K562 (cell line): ENCODE results near the gene UBAC2. TPM values are rescaled to one million over a fixed set of nuclear protein-coding genes. Genes with fewer than 3 reads are reported as not detected.
A peak's percentile ranks its signal among the peaks of the same experiment; 100 is the strongest.

Experiments used
- ATAC-seq: fragments of 200-7000 bp; cut with Tn5 transposase; 3 replicates; pipeline ENCODE4 v1.9.1; 2020; ENCODE audit warnings: moderate library complexity
- BruUV-seq: library from RNA; stranded (reverse); fragments of 400-500 nt; replicated peaks from 2 replicates; lab custom pipeline; 2021; lab: Mats Ljungman, UMichigan
- CTCF ChIA-PET: fragments of 300-600 bp; formaldehyde crosslinking; extraction: SDS; loops from one replicate; lab custom pipeline; 2021; ENCODE audit warnings: low intra/inter-chr PET ratio; lab: Yijun Ruan, JAX
- POLR2A ChIA-PET: fragments of 300-600, 350-650 bp; sonication (Branson Sonifier 250); formaldehyde crosslinking; extraction: SDS; loops from one replicate; lab custom pipeline; 2021; ENCODE audit warnings: antibody characterized with exemption, inconsistent platforms; lab: Yijun Ruan, JAX
- DNase-seq, 4 experiments: peaks; one replicate each; pipeline versions ENCODE4 v3.0.0 to v3.0.0-alpha.2; 2011 to 2018; ENCODE audit warnings: low spot score in 3 of 4, mixed read lengths in 3 of 4; ENCODE audit errors: extremely low read depth in 1 of 4
- FAIRE-seq: peaks from 2 replicates; lab custom pipeline; 2011; peaks lifted over from hg19 to GRCh38; lab: Jason Lieb, UNC
- H2AFZ ChIP-seq: 2 replicates; pipeline ENCODE4 v1.6.0; 2011; ENCODE audit warnings: low read depth, low read length, control low read depth, inconsistent platforms
- H3K27ac ChIP-seq: fragments of 200-600 bp; 3 replicates; pipeline ENCODE4 v1.8.0; 2011; ENCODE audit warnings: low read depth, mild to moderate bottlenecking, control low read depth, inconsistent platforms, low read length, moderate library complexity, mixed read lengths; ENCODE audit errors: extremely low read depth
- H3K27me3 ChIP-seq, 2 experiments: fragments of 300-600 bp in 1 of 2; 2 replicates in 1 of 2; 3 replicates in 1 of 2; pipeline versions ENCODE4 v1.6.0 to v1.8.0; 2011; ENCODE audit warnings: inconsistent platforms in 2 of 2, low read length in 2 of 2, mild to moderate bottlenecking in 1 of 2, mixed read lengths in 1 of 2, moderate library complexity in 1 of 2; ENCODE audit not compliant: control insufficient read depth in 2 of 2, insufficient read depth in 2 of 2
- H3K36me3 ChIP-seq: fragments of 300-600 bp; 3 replicates; pipeline ENCODE4 v1.8.0; 2011; ENCODE audit warnings: mild to moderate bottlenecking, low read length, inconsistent platforms; ENCODE audit not compliant: control insufficient read depth, insufficient read depth
- H3K4me1 ChIP-seq, 2 experiments: fragments of 200-600 bp in 1 of 2; replicated peaks in 1 of 2; 2 replicates in 1 of 2; 3 replicates in 1 of 2; pipeline versions ENCODE4 v1.5.1 to v1.8.0; 2011; ENCODE audit warnings: inconsistent platforms in 2 of 2, low read length in 2 of 2, mild to moderate bottlenecking in 1 of 2, mixed read lengths in 1 of 2, moderate library complexity in 1 of 2; ENCODE audit not compliant: control insufficient read depth in 2 of 2, insufficient read depth in 2 of 2
- H3K4me2 ChIP-seq: 2 replicates; pipeline ENCODE4 v1.6.1; 2011; ENCODE audit warnings: low read length, control low read depth, inconsistent platforms, mixed read lengths; ENCODE audit not compliant: insufficient read depth
- H3K4me3 ChIP-seq: fragments of 200-600 bp; sonication (generic), shearing (Covaris generic); 2 replicates; pipeline ENCODE4 v1.5.1; 2016; ENCODE audit warnings: control low read depth, inconsistent platforms
- H3K79me2 ChIP-seq: fragments of 200-600 bp; 3 replicates; pipeline ENCODE4 v1.8.0; 2011; ENCODE audit warnings: low read length, inconsistent platforms; ENCODE audit not compliant: control insufficient read depth, insufficient read depth
- H3K9ac ChIP-seq, 2 experiments: 2 replicates each; pipeline versions ENCODE4 v1.6.0 to v1.6.1; 2011; ENCODE audit warnings: low read depth in 2 of 2, low read length in 2 of 2, control low read depth in 1 of 2, inconsistent platforms in 1 of 2, mild to moderate bottlenecking in 1 of 2, mixed read lengths in 1 of 2; ENCODE audit not compliant: insufficient read depth in 1 of 2
- H3K9me1 ChIP-seq: one replicate; pipeline ENCODE4 v1.6.0; 2011; ENCODE audit warnings: inconsistent platforms, mild to moderate bottlenecking, low read length, moderate library complexity; ENCODE audit not compliant: control insufficient read depth, insufficient read depth
- H3K9me3 ChIP-seq: replicated peaks from 2 replicates; pipeline ENCODE4 v1.5.1; 2011; ENCODE audit warnings: low read depth, low read length, inconsistent platforms; ENCODE audit not compliant: control insufficient read depth, insufficient read depth
- H4K20me1 ChIP-seq: replicated peaks from 2 replicates; pipeline ENCODE4 v1.6.1; 2011; ENCODE audit warnings: low read length, inconsistent platforms, mixed read lengths; ENCODE audit not compliant: control insufficient read depth, insufficient read depth
- MTA3 ChIP-seq: fragments of 450-650 bp; formaldehyde crosslinking; IDR thresholded peaks from 2 replicates; pipeline ENCODE4 v1.6.1; 2017; ENCODE audit warnings: mild to moderate bottlenecking, borderline replicate concordance
- TFAM ChIP-seq: fragments of 250-450 bp; sonication (Bioruptor Pico); conservative IDR thresholded peaks from 2 replicates; pipeline ENCODE4 v1.5.0; 2021; ENCODE audit warnings: mild to moderate bottlenecking, moderate library complexity
- ZBTB9 ChIP-seq: fragments of 450-650 bp; formaldehyde crosslinking; IDR thresholded peaks from 2 replicates; pipeline ENCODE4 v1.4.0; 2020; ENCODE audit warnings: mild to moderate bottlenecking, moderate library complexity
- ZC3H4 ChIP-seq: sonication (generic); formaldehyde crosslinking; IDR thresholded peaks from 2 replicates; pipeline ENCODE4 v1.9.0; 2021; ENCODE audit warnings: missing genetic modification reagents, borderline replicate concordance
- ZFPM2 ChIP-seq: fragments of 250-450 bp; sonication (Bioruptor Pico); IDR thresholded peaks from 2 replicates; pipeline ENCODE4 v1.5.1; 2022; ENCODE audit warnings: mild to moderate bottlenecking
- WGBS: fragments of 100-300 bp; shearing (Covaris generic); methylation state at CpG from one replicate; pipeline ENCODE4 v1.1.6; 2016; ENCODE audit warnings: low coverage, mixed read lengths; ENCODE audit not compliant: insufficient coverage; ENCODE audit errors: missing lambda C conversion rate; 5-methylcytosine and 5-hydroxymethylcytosine counted together
- in situ Hi-C: fragments of 300-500 bp; cut with MboI; formaldehyde crosslinking; loops from 4 replicates; pipeline ENCODE4 v1.15.0; 2018; ENCODE audit warnings: inconsistent platforms, mixed read lengths
- intact Hi-C: fragments of 100-400 bp; cut with micrococcal nuclease; formaldehyde crosslinking; loops from 2 replicates; pipeline ENCODE4 v1.14.2; 2022
- polyA plus RNA-seq, 8 experiments: library from polyadenylated mRNA; depleted of rRNA in 4 of 8; stranded (reverse) in 5 of 8; unstranded in 3 of 8; fragments of >200 nt; fragmentation: Nextera tagmentation in 2 of 8; fragmentation: Illumina TruSeq in 1 of 8; extraction: Ambion mirVana in 2 of 8; extraction: Trizol in 1 of 8; gene quantifications; 2 replicates each; pipeline versions ENCODE4 v1.2.1 to v1.2.3, GENCODE V29; 2011 to 2014; ENCODE audit warnings: inconsistent platforms in 1 of 8, missing spikeins in 1 of 8
- total RNA-seq, 7 experiments: library from RNA; depleted of rRNA in 6 of 7; stranded (reverse); fragments of >200 nt in 6 of 7; fragmentation: Illumina TruSeq in 2 of 7; extraction: Trizol in 2 of 7; gene quantifications; 2 replicates each; pipeline versions ENCODE4 v1.2.1 to v1.2.3, GENCODE V29; 2011 to 2021; ENCODE audit warnings: low replicate concordance in 1 of 7

Gene UBAC2
- total and polyA plus RNA-seq, 9 of the 15 experiments (the other 6 are each of a cell fraction or from before 2014, with no cell fraction given) = 6.0 to 84.1 (median 32.3) TPM

- no peak overlapping the region for H2AFZ ChIP-seq
- H3K27ac ChIP-seq = no peak overlapping the region
- DNase-seq = no peak
Measured at GRCh38 chr13:99382428-99383133, 181.9 kb downstream of the UBAC2 start.

More at GRCh38 chr13:99382428-99383133, 181.9 kb downstream of the UBAC2 start:
- no peak for TF ChIP-seq ZC3H4
- no peak for TF ChIP-seq MTA3
- no peak for TF ChIP-seq ZBTB9 (CRISPR knock-in tag)
- no peak for TF ChIP-seq TFAM (CRISPR knock-in tag)
- no peak for TF ChIP-seq ZFPM2
- Histone ChIP-seq H3K9ac (peak overlapping the region in 1 of 2 experiments; percentile 52; a peak in 2 of 4 replicates), H3K27me3 (no peaks in the 10 kb centered on the region), H3K79me2 (no peaks in the 10 kb centered on the region), H3K9me1 (peaks cover 4% of the 10 kb centered on the region), H3K9me3 (no peaks in the 10 kb centered on the region), H3K4me1 (no peaks in the 10 kb centered on the region; a peak in 1 of 5 replicates), H4K20me1 (no peaks in the 10 kb centered on the region; the same call in 1 of the 2 replicates), H3K36me3 (peaks cover 30% of the 10 kb centered on the region; the same call in 2 of the 3 replicates), H3K4me2 (no peak overlapping the region), H3K4me3 (no peak overlapping the region)
- intact Hi-C loops = loop anchor here (10.0 kb wide), 1 partner anchor 208 kb away; no protein-coding TSS in a partner anchor
- in situ Hi-C loops = no loop called here
- CTCF ChIA-PET = no interaction called here
- 82% methylated on average over 6 of the region's 9 CpGs for WGBS
- no TSS peak for BruUV-seq
- ATAC-seq (0 out of 3 replicates have a peak, but pooled peaks have one; percentile 22), FAIRE-seq (no peak)
- POLR2A ChIA-PET = interaction anchor here (0.6 to 1.6 kb wide), 2 partner anchors 26 kb away, joined by 3 to 4 read pairs; no protein-coding TSS in a partner anchor
